C4-2B (cell line): ENCODE results near the gene RAB6B.

ENCODE experiments used
- H3K27ac ChIP-seq: fragments of 450-650 bp; 2 replicates; pipeline ENCODE4 v1.5.1; 2017
- ZFX ChIP-seq: fragments of 450-650 bp; IDR thresholded peaks from 2 replicates; pipeline ENCODE4 v1.6.1; 2017
- TF ChIP-seq, protein P1 (sequence below): fragments of 450-650 bp; conservative IDR thresholded peaks from 2 replicates; pipeline ENCODE4 v1.5.1; 2017; ENCODE audit warnings: mild to moderate bottlenecking

The RAB6B gene

DNA sequence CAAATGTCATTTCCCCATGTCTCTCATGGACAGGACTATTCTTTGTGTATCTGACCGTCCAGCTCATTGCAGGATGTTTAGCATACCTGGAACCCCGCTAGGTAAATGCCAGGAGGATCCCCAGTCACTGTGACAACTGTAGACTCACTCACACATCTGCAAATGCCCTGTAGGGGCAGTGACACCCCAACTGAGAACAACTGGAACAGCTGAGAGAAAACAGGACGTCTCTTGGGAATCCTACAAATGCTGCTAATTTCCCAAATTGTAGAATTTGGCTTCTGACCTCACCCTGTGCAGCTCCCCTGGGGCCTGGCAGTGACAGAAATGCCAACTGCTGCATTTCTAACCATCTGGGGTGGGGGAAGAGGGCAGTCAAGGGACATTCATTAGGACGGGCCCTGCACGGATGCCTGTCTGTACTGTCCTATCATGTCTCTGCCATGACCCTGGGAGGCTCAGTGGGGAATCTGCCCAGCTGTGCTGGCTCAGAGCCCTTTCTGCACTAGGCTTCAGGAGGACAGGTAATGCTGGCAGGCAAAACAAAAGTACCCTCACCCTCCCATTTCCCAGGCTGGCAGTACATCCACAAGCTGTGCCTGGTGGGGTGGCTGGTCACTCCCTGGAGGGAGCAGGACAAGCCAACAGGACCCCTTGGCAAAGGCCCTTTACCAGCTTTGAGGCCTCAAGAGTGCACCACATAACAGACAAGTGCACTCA lies 30.4 kb downstream of the RAB6B start:
- TF ChIP-seq, protein P1, sequence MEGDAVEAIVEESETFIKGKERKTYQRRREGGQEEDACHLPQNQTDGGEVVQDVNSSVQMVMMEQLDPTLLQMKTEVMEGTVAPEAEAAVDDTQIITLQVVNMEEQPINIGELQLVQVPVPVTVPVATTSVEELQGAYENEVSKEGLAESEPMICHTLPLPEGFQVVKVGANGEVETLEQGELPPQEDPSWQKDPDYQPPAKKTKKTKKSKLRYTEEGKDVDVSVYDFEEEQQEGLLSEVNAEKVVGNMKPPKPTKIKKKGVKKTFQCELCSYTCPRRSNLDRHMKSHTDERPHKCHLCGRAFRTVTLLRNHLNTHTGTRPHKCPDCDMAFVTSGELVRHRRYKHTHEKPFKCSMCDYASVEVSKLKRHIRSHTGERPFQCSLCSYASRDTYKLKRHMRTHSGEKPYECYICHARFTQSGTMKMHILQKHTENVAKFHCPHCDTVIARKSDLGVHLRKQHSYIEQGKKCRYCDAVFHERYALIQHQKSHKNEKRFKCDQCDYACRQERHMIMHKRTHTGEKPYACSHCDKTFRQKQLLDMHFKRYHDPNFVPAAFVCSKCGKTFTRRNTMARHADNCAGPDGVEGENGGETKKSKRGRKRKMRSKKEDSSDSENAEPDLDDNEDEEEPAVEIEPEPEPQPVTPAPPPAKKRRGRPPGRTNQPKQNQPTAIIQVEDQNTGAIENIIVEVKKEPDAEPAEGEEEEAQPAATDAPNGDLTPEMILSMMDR, result no peak
- TF ChIP-seq ZFX, result no peak

DNA sequence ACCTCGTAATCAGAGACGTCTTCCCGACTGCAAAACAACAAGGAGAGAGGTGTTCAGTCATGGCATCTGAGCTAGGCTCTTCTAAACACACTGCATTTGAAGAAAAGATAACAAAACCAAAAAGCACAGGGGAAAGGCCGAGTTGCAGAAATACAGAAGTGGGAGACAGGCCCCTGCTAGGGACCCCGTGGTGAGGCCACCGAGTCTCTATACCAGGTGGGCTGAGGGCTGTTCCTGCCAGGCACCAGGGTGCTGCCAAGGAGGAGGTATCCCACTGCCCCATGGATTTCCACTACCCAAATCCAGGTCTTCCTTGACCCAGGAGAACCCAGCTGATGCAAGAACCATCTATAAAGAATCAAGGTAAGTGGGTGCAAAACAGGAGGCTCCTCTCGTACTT lies 31.1 kb downstream of the RAB6B start:
- no peak for TF ChIP-seq ZFX
- TF ChIP-seq, protein P1, result no peak
- H3K27ac ChIP-seq, result peak overlapping the region; percentile 33

More for the DNA sequence above, 30.4 kb downstream of the RAB6B start:
- H3K27ac ChIP-seq, result no peak overlapping the region

DNA sequence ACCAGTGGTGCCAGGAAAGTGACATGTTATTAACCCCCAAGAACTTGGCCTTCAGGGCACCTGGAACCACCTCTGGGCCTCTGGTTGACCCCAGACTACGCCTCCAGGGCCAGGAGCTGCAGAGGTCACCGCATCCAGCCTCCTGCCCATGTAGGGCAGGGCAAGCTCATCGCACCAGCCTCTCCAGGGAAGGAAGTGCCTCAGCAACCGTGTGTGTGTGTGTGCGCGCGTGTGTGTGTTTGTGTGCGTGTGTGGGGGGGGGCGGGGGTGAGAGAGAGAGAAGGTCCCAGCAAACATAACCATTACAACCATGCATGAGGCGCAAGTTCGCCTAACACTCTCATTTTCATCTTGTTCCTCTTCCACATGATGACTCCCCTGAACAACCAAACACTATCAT lies 31.8 kb downstream of the RAB6B start:
- TF ChIP-seq, protein P1, result no peak
- no peak for TF ChIP-seq ZFX
- peak overlapping the region; percentile 33 for H3K27ac ChIP-seq

DNA sequence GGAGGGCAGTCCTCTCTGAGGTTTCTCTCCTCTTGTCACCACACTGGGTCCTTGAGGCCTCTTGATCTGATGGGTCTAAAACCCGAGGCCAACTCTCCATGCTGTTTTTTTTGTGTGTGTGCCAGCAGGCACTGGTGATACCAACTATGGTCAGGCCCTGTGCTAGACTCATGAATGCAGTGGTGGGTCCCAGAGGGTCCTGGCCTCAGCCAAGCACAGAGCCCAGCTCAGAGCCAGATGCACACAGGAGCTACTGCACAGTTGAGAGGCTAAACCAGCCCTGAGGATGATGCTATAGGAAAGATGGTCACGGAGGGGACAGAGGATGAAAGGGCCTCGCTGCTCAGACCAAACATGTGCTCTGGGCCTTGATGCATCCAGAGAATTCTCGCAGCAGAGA lies 33.5 kb downstream of the RAB6B start:
- no peak overlapping the region for H3K27ac ChIP-seq
- TF ChIP-seq, protein P1, result no peak
- no peak for TF ChIP-seq ZFX

DNA sequence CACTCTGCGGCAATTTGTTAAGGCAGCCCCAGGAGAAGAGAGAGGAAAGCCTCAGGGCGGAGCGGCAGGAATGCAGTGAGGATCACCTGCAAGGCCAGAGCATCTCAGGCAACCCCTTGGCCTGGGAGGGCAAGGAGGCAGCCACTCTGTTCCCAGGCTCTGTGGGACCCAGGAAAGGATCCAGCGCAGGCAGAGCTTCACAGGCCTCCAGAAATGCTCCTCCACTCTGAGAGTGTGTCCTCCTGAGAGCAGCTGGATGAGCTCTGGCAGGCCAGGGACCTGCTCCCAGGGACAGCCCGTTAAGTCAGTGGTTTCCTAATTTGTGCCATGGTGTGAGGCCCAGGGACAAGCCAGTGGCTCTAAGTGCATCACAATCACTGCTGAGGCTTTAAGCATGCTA lies 35.2 kb downstream of the RAB6B start:
- no peak overlapping the region for H3K27ac ChIP-seq
- TF ChIP-seq ZFX, result no peak
- TF ChIP-seq, protein P1, result no peak

DNA sequence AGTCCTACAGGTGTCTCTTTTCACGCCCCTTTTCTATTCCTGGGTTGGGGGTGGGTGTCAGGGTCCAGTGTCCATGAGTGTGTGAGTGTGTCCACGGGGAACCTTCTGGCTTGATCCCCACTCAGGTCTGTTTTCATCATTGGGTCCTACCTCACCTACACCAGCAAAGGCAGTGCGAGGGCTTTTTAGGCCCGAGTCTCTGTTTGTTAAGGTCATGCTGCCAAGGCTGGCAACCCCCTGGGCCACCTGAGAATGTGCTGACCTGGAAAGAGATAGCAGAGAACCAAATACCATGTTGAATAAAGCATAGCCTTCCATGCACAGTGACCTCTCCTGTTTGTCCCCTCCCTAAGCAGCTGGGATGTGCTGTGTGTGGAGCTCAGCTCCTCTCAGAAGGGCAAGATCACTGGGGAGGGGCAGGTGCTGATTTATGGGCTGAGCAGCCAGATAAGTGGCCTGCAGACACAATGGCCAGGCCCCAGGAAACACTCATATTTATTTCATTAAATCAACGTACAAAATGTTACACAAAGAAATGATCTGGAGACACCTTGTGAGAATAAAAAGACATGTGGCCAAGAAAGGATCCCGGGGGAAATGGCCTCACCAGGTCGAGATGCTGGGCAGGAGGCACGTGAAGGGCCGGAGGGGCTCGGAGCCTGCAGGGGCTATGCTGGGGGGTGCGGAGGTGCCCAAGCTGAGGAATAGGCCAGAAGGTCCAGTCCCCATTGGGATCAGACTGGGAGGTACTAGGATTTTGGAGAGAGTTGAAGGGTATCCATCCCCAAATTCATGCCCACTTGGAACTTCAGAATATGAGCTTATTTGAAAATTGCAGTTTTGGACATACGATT lies 36.1 kb downstream of the RAB6B start:
- no peak for TF ChIP-seq ZFX
- TF ChIP-seq, protein P1, result no peak
- no peak overlapping the region for H3K27ac ChIP-seq

DNA sequence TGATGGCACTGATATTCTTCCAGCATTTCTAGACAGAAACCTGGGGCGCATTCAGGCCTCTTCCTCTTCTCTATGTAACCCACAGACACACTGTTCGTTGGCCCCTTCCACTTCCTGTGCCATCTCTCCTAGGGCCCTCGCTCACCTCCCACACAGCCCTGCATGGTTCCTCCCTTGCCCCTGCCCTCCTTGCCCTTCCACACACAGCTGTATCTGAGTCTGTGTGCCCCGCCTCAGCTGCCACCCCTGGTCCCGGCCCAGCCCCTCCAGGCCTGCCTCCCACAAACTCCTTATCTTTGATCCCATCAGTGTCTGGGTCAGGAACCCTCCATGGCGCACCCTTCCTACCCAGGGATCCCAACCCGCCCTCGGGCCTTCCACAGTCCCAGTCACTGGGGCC lies 37.9 kb downstream of the RAB6B start:
- TF ChIP-seq, protein P1, result no peak
- TF ChIP-seq ZFX, result no peak
- no peak overlapping the region for H3K27ac ChIP-seq
